Activated T-helper 2 cell treated with anti-CD3 and anti-CD28 coated beads, Interferon-gamma antibody, Interleukin-2, Interleukin-4, amounts not matched to agents 10 μg/mL and 5 μg/mL and 100 μg/mL, durations not matched to agents 14 hours and 24 hours and 36 hours (primary cell): ENCODE measurements around the gene BABAM2. TPM values are rescaled to one million over a fixed set of nuclear protein-coding genes. Genes with fewer than 3 reads are reported as not detected.

Experiments used
- DNase-seq: peaks from one replicate; pipeline ENCODE4 v3.0.0; 2021; ENCODE audit warnings: low spot score
- H3K27ac Mint-ChIP-seq: one replicate; pipeline ENCODE4 v1.8.0; 2021; ENCODE audit warnings: mixed read lengths
- H3K27me3 Mint-ChIP-seq: one replicate; pipeline ENCODE4 v1.8.0; 2021; ENCODE audit warnings: low read depth, mixed read lengths
- H3K36me3 Mint-ChIP-seq: one replicate; pipeline ENCODE4 v1.8.0; 2021; ENCODE audit warnings: low read depth, mixed read lengths
- H3K4me1 Mint-ChIP-seq: one replicate; pipeline ENCODE4 v1.8.0; 2021; ENCODE audit warnings: low read depth, mixed read lengths
- H3K4me3 Mint-ChIP-seq: one replicate; pipeline ENCODE4 v1.8.0; 2021; ENCODE audit warnings: low read depth, mild to moderate bottlenecking, moderate library complexity, mixed read lengths
- H3K9me3 Mint-ChIP-seq: one replicate; pipeline ENCODE4 v1.8.0; 2021; ENCODE audit warnings: mixed read lengths
- intact Hi-C: fragments of 100-400 bp; cut with micrococcal nuclease; formaldehyde crosslinking; loops from one replicate; pipeline ENCODE4 v1.15.1; 2023
- total RNA-seq: library from RNA; stranded (reverse); gene quantifications from 2 replicates; pipeline ENCODE4 v1.2.3, GENCODE V29; 2022

The BABAM2 gene
- total RNA-seq, 1 donor from 2014 or later: 49.0 TPM

DNA sequence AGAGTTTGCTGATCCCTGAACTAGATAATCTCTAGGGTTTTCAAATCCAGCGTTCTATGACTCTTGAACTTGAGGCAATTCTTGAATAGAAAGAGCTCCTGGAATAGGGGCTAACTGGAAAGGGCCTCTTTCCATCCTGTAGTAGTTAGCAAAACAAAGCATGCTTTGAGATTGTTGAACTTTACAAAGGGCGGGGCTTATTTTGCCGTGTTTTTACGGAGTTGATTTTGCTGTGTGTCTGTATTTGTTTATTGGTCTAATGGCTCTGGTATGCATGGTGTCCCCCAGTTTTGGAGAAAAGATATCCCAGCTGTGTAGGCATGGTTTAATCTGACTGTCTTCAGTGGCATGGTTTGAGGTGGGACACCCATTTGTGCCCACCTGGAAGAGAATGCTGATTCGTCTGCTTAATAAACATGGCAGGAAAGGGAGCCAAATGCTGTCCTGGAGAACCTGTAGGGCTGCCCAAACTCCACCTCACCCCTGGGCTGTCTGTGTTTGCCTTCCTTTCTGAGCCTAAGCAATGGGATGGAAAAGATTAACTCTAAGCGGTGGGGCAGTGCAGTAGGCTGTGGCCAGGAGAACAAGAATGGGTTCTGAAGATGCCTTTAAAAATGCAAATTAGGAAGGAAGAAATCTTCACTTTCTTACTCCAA is 428.1 kb downstream of the BABAM2 start:
- DNase-seq: no peak
- Mint-ChIP-seq H3K27ac (no peak overlapping the region), H3K36me3 (no peaks in the 10 kb centered on the region), H3K4me1 (no peaks in the 10 kb centered on the region), H3K9me3 (no peaks in the 10 kb centered on the region), H3K27me3 (no peaks in the 10 kb centered on the region), H3K4me3 (no peak overlapping the region)
- intact Hi-C loops: no loop called here

DNA sequence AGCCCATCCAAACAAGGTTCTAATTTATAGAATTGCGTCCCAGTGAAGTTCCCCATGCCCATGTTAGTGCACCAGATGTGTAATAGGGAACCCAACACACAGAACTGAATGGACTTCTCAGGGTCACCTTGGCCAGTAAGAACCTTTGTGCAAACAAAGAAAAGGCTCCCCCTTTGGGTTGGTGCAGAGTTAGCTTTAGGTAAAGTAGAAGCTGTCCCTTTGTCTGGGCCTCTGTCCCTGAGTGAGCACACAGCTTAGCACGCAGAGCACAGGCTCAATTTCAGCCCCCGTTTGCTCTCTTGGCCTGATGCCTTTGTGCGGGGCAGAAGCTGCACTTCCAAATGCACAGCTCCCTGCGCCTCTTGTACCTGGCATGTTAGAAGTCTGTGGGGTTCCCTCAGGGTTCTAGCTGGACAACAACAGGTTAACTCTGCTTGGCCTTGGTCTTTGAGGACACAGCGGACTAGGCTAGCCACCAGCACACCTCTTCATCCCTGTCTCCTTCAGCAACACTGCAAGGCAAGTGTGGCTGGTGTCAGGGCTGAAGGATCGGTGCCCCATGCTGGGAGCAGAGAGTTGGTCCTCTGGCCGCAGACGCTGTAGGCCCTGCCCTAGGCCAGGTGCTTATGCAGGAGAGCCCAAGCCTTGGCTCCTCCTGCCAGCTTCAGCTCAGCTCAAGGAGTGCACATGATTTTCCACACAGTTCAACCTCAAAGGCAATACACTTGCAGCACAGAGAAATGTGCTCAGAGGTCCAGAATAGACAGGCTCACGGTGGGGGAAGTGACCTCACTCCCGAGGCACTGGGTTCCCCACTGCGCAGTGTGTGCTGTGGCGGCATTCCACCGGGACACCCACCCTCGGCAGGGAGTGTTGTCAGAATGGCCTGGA is 428.8 kb downstream of the BABAM2 start:
- Mint-ChIP-seq H3K36me3 (no peaks in the 10 kb centered on the region), H3K9me3 (no peaks in the 10 kb centered on the region), H3K4me3 (no peak overlapping the region), H3K27ac (no peak overlapping the region), H3K4me1 (no peaks in the 10 kb centered on the region), H3K27me3 (no peaks in the 10 kb centered on the region)
- DNase-seq: no peak
- intact Hi-C loops: no loop called here

DNA sequence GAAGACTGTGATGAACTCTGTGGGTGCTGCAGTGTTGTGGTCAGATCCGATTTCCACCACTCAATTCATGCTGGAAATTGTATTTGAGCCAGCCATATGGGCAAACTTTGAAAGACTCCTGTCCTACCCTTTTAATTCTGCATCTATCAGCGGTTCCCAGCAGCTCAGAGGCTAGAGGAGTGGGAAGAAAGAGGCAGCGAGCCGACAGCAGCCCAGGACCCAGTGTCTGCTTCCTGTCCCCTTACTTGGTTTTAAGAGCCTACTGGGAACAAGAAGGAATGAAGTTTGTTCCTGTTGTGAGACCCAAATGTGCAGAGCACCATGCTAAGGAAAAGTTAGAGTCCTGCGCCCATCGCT is 429.5 kb downstream of the BABAM2 start:
- no peak overlapping the region for H3K4me3 Mint-ChIP-seq
- no peaks in the 10 kb centered on the region for H3K27me3 Mint-ChIP-seq
- H3K4me1 Mint-ChIP-seq: no peaks in the 10 kb centered on the region
- no peak for DNase-seq
- H3K9me3 Mint-ChIP-seq: no peaks in the 10 kb centered on the region
- H3K36me3 Mint-ChIP-seq: no peaks in the 10 kb centered on the region
- H3K27ac Mint-ChIP-seq: no peak overlapping the region
- intact Hi-C loops: no loop called here

DNA sequence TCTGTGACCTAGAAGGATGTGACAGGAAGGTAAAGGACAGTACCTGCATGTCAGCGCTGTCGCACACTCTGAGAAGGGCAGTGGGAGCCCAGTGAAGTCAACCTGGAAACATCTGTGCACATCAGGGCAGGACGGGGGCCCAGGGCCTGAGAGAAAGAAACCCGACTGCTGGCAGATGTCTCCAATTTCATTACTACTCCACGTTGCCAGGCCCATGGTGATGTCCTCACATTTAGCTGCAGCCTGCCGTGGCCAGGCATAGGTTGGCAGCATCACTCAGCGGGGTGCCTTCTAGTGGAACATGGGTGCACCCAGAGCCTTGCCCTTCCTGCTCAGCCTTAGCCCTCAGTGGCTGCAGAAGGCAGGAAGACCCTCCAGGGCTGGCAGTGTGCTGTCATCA is 429.8 kb downstream of the BABAM2 start:
- Mint-ChIP-seq H3K4me1 (no peaks in the 10 kb centered on the region), H3K27me3 (no peaks in the 10 kb centered on the region), H3K27ac (no peak overlapping the region), H3K36me3 (no peaks in the 10 kb centered on the region), H3K4me3 (no peak overlapping the region), H3K9me3 (no peaks in the 10 kb centered on the region)
- DNase-seq: no peak
- intact Hi-C loops: no loop called here

DNA sequence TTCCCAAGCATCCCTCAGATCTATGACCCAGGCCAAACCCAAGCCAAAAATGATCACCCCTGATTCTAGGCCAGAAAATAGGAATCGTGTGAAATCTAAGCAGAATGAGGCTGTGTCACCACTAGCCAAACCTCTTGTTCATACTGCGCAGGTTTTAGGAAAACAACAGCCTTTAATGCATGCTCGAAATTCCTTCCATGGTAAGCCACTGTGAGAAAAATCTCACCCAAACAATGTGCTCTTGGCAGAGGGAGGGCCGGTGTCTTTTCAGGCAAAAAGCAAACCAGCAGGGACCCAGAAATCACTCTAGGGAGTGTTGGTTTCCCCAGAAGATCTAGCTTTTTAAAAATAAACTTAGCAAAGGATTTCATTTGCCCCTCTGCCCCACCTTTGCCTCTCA is 430.9 kb downstream of the BABAM2 start:
- Mint-ChIP-seq H3K9me3 (no peaks in the 10 kb centered on the region), H3K27ac (no peak overlapping the region), H3K36me3 (no peaks in the 10 kb centered on the region), H3K4me1 (peaks cover 1% of the 10 kb centered on the region), H3K27me3 (no peaks in the 10 kb centered on the region), H3K4me3 (no peak overlapping the region)
- no peak for DNase-seq
- intact Hi-C loops: no loop called here

DNA sequence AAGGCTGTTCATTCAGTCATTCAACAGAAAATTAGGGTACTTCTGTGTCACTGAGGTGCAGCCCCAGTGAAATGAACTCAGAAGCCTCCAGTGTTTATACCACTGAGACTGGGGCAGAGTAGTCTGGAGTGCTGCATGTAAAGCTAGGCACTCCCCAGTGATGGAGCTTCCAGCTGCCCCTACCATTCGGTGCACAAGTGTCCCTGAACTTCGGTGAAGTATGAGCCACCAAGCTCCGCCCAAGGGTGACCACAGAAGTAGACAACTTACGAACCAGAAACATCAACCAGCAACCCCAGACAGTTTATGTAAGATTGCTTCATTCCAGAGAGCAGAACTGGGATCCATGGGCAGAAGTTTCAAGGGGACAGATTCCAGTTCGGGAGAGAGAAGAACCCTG is 431.5 kb downstream of the BABAM2 start:
- no peak for DNase-seq
- H3K9me3 Mint-ChIP-seq: no peaks in the 10 kb centered on the region
- H3K27me3 Mint-ChIP-seq: no peaks in the 10 kb centered on the region
- intact Hi-C loops: no loop called here
- no peak overlapping the region for H3K27ac Mint-ChIP-seq
- no peak overlapping the region for H3K4me3 Mint-ChIP-seq
- peaks cover 2% of the 10 kb centered on the region for H3K4me1 Mint-ChIP-seq
- H3K36me3 Mint-ChIP-seq: no peaks in the 10 kb centered on the region

- H3K27me3 Mint-ChIP-seq: no peaks in the 10 kb centered on the region
- no peak overlapping the region for H3K4me3 Mint-ChIP-seq
- H3K9me3 Mint-ChIP-seq: no peaks in the 10 kb centered on the region
- no peaks in the 10 kb centered on the region for H3K36me3 Mint-ChIP-seq
- DNase-seq: no peak
- intact Hi-C loops: no loop called here
- H3K4me1 Mint-ChIP-seq: peaks cover 4% of the 10 kb centered on the region
- no peak overlapping the region for H3K27ac Mint-ChIP-seq
Measured at GRCh38 chr2:28322456-28322855, 431.9 kb downstream of the BABAM2 start.

GRCh38 chr2:28322981-28323396 is 432.5 kb downstream of the BABAM2 start:
- Mint-ChIP-seq H3K9me3 (no peaks in the 10 kb centered on the region), H3K36me3 (peaks cover 2% of the 10 kb centered on the region), H3K4me1 (peaks cover 7% of the 10 kb centered on the region), H3K27me3 (no peaks in the 10 kb centered on the region), H3K27ac (no peak overlapping the region), H3K4me3 (no peak overlapping the region)
- DNase-seq: no peak
- intact Hi-C loops: no loop called here

DNA sequence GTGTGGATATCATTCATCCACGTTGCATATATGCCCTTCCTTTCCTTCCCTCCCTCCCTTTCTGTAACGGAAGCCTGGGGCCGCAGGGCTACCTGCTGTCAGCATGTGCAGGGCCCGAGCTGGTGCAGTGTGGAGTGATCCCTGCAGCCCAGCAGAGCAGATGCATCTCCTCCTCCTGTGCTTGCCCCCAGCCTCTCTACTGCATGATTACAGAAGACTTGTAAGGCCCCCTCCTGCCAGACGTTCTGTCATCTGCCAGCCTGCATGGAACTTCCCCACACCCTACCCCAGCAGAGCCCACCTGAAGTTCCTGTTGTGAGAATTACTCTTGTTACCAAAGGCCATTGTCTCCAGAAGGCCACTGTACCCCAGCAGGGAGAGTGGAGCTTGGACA is 434.6 kb downstream of the BABAM2 start:
- Mint-ChIP-seq H3K27me3 (no peaks in the 10 kb centered on the region), H3K27ac (no peak overlapping the region), H3K4me3 (no peak overlapping the region), H3K36me3 (peaks cover 12% of the 10 kb centered on the region), H3K9me3 (no peaks in the 10 kb centered on the region), H3K4me1 (peaks cover 14% of the 10 kb centered on the region)
- no peak for DNase-seq
- intact Hi-C loops: no loop called here

DNA sequence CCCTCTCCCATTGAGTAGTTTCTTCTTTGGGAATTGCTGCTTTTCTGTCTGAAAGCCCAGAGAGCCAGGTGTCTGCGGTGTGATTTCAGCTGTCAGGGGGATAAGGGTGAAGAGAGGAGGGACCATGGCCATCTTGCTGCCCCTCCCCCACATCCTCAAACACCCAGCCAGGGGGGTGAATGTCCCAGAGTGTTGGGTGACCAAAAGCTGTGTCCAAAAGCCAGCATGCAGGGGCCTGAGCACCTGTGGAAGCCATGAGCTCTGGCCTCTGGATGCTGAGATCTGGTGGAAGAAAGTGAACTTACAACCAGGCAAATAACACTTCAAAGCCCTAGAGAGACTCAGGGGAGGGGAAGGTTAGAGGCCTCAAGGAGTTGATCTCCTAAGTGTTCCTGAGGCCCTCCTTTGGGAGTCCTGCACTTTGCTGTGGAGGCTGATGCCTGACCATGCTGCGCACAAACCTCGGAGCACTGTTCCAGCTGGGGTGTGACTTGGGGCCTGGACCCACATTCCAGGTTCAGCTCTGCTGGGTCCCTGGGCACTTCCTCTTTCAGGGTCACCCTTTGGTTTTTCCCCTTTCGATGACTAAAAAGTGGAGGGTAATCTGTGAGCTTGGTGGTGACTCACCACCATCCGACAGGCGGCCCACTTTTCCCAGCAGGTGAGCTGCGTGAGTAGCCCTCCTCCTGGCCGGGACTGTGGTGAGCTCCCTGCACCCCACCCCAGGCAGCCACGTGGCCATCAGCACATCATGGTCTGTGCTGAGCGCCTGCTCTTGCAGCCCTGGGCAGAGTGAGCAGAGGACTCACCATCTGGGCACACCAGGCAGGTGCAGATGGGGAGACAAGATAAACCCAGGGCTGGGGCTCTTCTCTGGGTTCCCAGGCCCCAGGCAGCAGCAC is 435.3 kb downstream of the BABAM2 start:
- no peaks in the 10 kb centered on the region for H3K9me3 Mint-ChIP-seq
- peaks cover 14% of the 10 kb centered on the region for H3K4me1 Mint-ChIP-seq
- DNase-seq: no peak
- H3K4me3 Mint-ChIP-seq: no peak overlapping the region
- no peak overlapping the region for H3K27ac Mint-ChIP-seq
- H3K27me3 Mint-ChIP-seq: no peaks in the 10 kb centered on the region
- intact Hi-C loops: no loop called here
- peaks cover 12% of the 10 kb centered on the region for H3K36me3 Mint-ChIP-seq

- DNase-seq: no peak
- intact Hi-C loops: no loop called here
Measured at GRCh38 chr2:28326469-28326805, 435.9 kb downstream of the BABAM2 start.

GRCh38 chr2:28326881-28327505 is 436.5 kb downstream of the BABAM2 start:
- intact Hi-C loops: loop anchor here (1.0 kb wide), 1 partner anchor 35 kb away; no protein-coding TSS in a partner anchor
- Mint-ChIP-seq H3K4me1 (peaks cover 14% of the 10 kb centered on the region), H3K36me3 (peaks cover 17% of the 10 kb centered on the region), H3K9me3 (no peaks in the 10 kb centered on the region), H3K27me3 (no peaks in the 10 kb centered on the region), H3K4me3 (no peak overlapping the region), H3K27ac (no peak overlapping the region)
- no peak for DNase-seq

More at GRCh38 chr2:28326469-28326805, 435.9 kb downstream of the BABAM2 start:
- Mint-ChIP-seq H3K9me3 (no peaks in the 10 kb centered on the region), H3K27me3 (no peaks in the 10 kb centered on the region), H3K4me1 (peaks cover 14% of the 10 kb centered on the region), H3K36me3 (peaks cover 17% of the 10 kb centered on the region), H3K27ac (no peak overlapping the region), H3K4me3 (no peak overlapping the region)
